ENCODE data around the gene CPB2. TPM values are rescaled to one million over a fixed set of nuclear protein-coding genes. Genes with fewer than 3 reads are reported as not detected.

The CPB2 gene
- total RNA-seq, 4 donors from 2014 or later = 0.42 to 1.4 TPM; not detected in 2

GRCh38 chr13:46131705-46132104 lies 26.9 kb upstream of the CPB2 start:
- Histone ChIP-seq H3K36me3 (no peaks in the 10 kb centered on the region), H3K9me3 (no peaks in the 10 kb centered on the region), H3K27ac (no peak overlapping the region), H3K27me3 (no peaks in the 10 kb centered on the region), H3K4me3 (no peak overlapping the region), H3K4me1 (no peaks in the 10 kb centered on the region)
- TF ChIP-seq POLR2A (IDR thresholded peaks at IDR 0.05) (no peak), CTCF (IDR thresholded peaks at IDR 0.05 in 4 of 5, conservative IDR thresholded peaks at IDR 0.05 in 1 of 5) (no peak)
- intact Hi-C loops (cut with DNase I; ENCODE audit: low total_unique reads) (no loop called here), in situ Hi-C loops (cut with MboI; ENCODE audit: low sequenced_read_pairs in 4 of 4) (loop anchor here in 1 of 4 donors (25.0 kb wide), 1 partner anchor 319 kb away; no protein-coding TSS in a partner anchor)
- DNase-seq (no peak), ATAC-seq (no peak)

GRCh38 chr13:46129955-46130618 lies 25.3 kb upstream of the CPB2 start:
- ATAC-seq = no peak
- no peak for DNase-seq
- intact Hi-C loops (cut with DNase I; ENCODE audit: low total_unique reads) (no loop called here), in situ Hi-C loops (cut with MboI; ENCODE audit: low sequenced_read_pairs in 4 of 4) (loop anchor here in 1 of 4 donors (25.0 kb wide), 1 partner anchor 318 kb away; no protein-coding TSS in a partner anchor)
- no peak overlapping the region for H3K4me3 ChIP-seq
- no peak overlapping the region for H3K27ac ChIP-seq
- no peaks in the 10 kb centered on the region for H3K27me3 ChIP-seq
- H3K4me1 ChIP-seq = no peaks in the 10 kb centered on the region
- no peaks in the 10 kb centered on the region for H3K36me3 ChIP-seq
- TF ChIP-seq CTCF (IDR thresholded peaks at IDR 0.05 in 4 of 5, conservative IDR thresholded peaks at IDR 0.05 in 1 of 5) = no peak
- TF ChIP-seq POLR2A (IDR thresholded peaks at IDR 0.05) = no peak
- H3K9me3 ChIP-seq = no peaks in the 10 kb centered on the region

GRCh38 chr13:46129124-46129523 lies 24.3 kb upstream of the CPB2 start:
- Histone ChIP-seq H3K4me3 (no peak overlapping the region), H3K36me3 (no peaks in the 10 kb centered on the region), H3K27me3 (no peaks in the 10 kb centered on the region), H3K4me1 (no peaks in the 10 kb centered on the region), H3K9me3 (no peaks in the 10 kb centered on the region), H3K27ac (no peak overlapping the region)
- DNase-seq = no peak
- intact Hi-C loops (cut with DNase I; ENCODE audit: low total_unique reads) = no loop called here
- no peak for ATAC-seq
- in situ Hi-C loops (cut with MboI; ENCODE audit: low sequenced_read_pairs in 4 of 4) = loop anchor here in 1 of 4 donors (25.0 kb wide), 1 partner anchor 317 kb away; no protein-coding TSS in a partner anchor
- TF ChIP-seq POLR2A (IDR thresholded peaks at IDR 0.05) (no peak), CTCF (IDR thresholded peaks at IDR 0.05 in 4 of 5, conservative IDR thresholded peaks at IDR 0.05 in 1 of 5) (no peak)

GRCh38 chr13:46127358-46128023 lies 22.7 kb upstream of the CPB2 start:
- H3K27me3 ChIP-seq = no peaks in the 10 kb centered on the region
- H3K9me3 ChIP-seq = no peaks in the 10 kb centered on the region
- H3K36me3 ChIP-seq = no peaks in the 10 kb centered on the region
- no peak overlapping the region for H3K4me3 ChIP-seq
- TF ChIP-seq POLR2A (IDR thresholded peaks at IDR 0.05) (no peak), CTCF (IDR thresholded peaks at IDR 0.05 in 4 of 5, conservative IDR thresholded peaks at IDR 0.05 in 1 of 5) (no peak)
- intact Hi-C loops (cut with DNase I; ENCODE audit: low total_unique reads) = loop anchor here (2.0 kb wide), 1 partner anchor 321 kb away; no protein-coding TSS in a partner anchor
- in situ Hi-C loops (cut with MboI; ENCODE audit: low sequenced_read_pairs in 4 of 4) = loop anchor here in 1 of 4 donors (25.0 kb wide), 1 partner anchor 315 kb away; no protein-coding TSS in a partner anchor
- DNase-seq (no peak), ATAC-seq (no peak)
- H3K27ac ChIP-seq = no peak overlapping the region
- H3K4me1 ChIP-seq = no peaks in the 10 kb centered on the region
